22Rv1 (cell line): ENCODE measurements around the gene ATP12A.

Source experiments
- ZFX ChIP-seq: fragments of 450-650 bp; IDR thresholded peaks from 2 replicates; pipeline ENCODE4 v1.6.1; 2017; ENCODE audit warnings: antibody characterized with exemption, borderline replicate concordance
- TF ChIP-seq, protein P1 (sequence below): fragments of 450-650 bp; IDR thresholded peaks from 2 replicates; pipeline ENCODE4 v1.5.1; 2017; ENCODE audit warnings: mild to moderate bottlenecking

DNA sequence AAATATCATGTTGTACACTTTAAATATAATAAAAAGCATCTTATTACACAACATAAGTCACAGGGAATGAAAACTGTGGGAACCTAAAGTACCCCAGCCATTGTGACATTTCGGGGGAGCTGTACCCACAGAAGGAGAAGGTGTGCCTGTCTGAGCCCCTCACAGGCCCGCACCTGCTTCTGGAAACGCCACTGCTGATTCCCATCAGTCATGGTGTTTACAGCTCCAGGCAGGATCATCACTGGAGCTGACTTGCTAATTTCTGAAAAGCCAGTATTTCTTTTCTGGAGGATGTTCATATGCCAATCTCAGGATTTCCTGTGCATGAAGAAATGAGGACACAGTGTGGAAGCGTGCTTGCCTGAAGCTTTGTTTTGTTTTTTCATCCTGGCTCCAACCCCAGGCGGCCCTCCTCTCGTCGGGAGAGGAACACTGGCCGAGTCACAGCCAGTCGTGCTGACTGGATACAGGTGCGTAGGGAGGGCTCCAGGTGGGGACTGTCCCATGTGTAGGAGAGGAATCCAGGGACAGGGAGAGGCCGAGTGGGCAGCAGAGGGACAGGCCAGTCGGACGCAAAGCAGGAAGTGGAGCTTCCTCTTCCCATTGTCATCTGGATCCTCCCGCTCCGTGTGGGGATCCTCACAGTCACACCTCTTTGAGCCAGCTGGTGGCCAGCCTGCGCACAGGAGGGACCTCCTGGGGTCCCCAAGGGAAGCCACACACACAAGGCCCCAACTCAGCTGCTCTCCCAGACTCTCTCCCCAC lies 4.2 kb upstream of the ATP12A start:
- TF ChIP-seq, protein P1, sequence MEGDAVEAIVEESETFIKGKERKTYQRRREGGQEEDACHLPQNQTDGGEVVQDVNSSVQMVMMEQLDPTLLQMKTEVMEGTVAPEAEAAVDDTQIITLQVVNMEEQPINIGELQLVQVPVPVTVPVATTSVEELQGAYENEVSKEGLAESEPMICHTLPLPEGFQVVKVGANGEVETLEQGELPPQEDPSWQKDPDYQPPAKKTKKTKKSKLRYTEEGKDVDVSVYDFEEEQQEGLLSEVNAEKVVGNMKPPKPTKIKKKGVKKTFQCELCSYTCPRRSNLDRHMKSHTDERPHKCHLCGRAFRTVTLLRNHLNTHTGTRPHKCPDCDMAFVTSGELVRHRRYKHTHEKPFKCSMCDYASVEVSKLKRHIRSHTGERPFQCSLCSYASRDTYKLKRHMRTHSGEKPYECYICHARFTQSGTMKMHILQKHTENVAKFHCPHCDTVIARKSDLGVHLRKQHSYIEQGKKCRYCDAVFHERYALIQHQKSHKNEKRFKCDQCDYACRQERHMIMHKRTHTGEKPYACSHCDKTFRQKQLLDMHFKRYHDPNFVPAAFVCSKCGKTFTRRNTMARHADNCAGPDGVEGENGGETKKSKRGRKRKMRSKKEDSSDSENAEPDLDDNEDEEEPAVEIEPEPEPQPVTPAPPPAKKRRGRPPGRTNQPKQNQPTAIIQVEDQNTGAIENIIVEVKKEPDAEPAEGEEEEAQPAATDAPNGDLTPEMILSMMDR: no peak
- no peak for TF ChIP-seq ZFX
